Testis (tissue), 2 donors: ENCODE measurements around the gene ZNF273.

Source experiments
- POLR2A ChIP-seq: fragments of 450-650 bp; IDR thresholded peaks from one replicate; pipeline ENCODE4 v1.6.1; 2017; ENCODE audit warnings: antibody characterized with exemption, mild to moderate bottlenecking, moderate library complexity
- TF ChIP-seq, protein P1 (sequence below), 3 experiments: fragments of 450-650 bp in 2 of 3; fragments of 200-600 bp in 1 of 3; sonication (generic) in 1 of 3; IDR thresholded peaks; one replicate each; pipeline ENCODE4 v1.5.1; 2016 to 2019; ENCODE audit warnings: antibody characterized with exemption in 3 of 3, mild to moderate bottlenecking in 2 of 3, moderate library complexity in 1 of 3

DNA sequence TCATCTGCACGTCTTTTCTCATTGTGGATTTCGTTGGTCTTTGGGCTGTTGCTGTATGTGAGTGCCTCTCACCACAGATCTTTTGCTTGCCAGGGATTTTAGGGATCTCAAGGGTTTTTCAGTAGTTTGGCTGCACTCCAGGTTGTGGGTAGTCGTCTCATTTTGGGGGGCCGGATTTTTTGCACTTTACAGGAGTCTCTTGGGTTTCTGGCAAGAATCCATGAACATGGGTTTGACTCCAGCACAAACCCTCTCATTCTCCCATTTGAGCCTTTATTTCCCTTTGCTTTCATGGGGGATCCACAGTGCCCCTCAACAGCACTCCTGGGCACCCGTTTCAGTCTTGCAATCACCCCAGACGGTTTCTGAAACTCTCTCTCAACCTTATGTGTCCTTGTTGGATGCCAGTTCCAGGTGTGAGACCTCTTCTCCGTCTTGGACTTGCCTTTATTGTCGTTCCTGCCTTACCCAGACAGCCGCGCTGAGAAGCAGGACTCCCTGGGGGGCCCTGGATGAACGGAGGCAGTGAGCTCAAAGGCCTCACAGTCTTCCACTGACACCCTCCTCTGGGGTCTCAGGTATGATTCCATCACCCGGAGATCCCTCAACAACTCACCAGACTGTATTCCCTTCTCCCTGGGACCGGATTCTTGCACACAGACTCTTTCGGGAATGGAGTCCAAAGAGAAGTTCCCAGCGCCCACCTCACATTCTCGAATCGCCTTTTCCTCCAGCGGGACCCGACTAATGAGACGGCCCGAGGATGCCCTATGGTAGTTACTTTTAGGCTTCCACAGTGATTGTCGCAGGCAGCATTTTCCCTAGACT, 18.8 kb upstream of the ZNF273 start:
- TF ChIP-seq, protein P1, sequence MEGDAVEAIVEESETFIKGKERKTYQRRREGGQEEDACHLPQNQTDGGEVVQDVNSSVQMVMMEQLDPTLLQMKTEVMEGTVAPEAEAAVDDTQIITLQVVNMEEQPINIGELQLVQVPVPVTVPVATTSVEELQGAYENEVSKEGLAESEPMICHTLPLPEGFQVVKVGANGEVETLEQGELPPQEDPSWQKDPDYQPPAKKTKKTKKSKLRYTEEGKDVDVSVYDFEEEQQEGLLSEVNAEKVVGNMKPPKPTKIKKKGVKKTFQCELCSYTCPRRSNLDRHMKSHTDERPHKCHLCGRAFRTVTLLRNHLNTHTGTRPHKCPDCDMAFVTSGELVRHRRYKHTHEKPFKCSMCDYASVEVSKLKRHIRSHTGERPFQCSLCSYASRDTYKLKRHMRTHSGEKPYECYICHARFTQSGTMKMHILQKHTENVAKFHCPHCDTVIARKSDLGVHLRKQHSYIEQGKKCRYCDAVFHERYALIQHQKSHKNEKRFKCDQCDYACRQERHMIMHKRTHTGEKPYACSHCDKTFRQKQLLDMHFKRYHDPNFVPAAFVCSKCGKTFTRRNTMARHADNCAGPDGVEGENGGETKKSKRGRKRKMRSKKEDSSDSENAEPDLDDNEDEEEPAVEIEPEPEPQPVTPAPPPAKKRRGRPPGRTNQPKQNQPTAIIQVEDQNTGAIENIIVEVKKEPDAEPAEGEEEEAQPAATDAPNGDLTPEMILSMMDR (IDR thresholded peaks at IDR 0.05), result no peak
- TF ChIP-seq POLR2A, result no peak
